ENCODE data around the gene TMC4.
"Not testable (repeated sequence)": the region's sequence is repeated elsewhere in the genome, so short reads cannot be mapped to it uniquely, and the experiment has no call there.

Gene TMC4

GRCh38 chr19:54197121-54197520 lies 24.2 kb upstream of the TMC4 start:
- peaks cover 3% of the 10 kb centered on the region for H3K36me3 ChIP-seq (ENCODE audit: control insufficient read depth, insufficient read depth, low read length)
- H3K27me3 ChIP-seq (replicated peaks; ENCODE audit: control insufficient read depth, insufficient read depth, low read length), result no peaks in the 10 kb centered on the region
- no peak for DNase-seq (ENCODE audit: extremely low read depth, insufficient read length)
- no peak for TF ChIP-seq CTCF (IDR thresholded peaks at IDR 0.05; ENCODE audit: insufficient read depth, low read length, poor library complexity, severe bottlenecking)
- no peak overlapping the region for H3K4me3 ChIP-seq (replicated peaks; ENCODE audit: low read depth, low read length)

GRCh38 chr19:54196536-54196935 lies 23.6 kb upstream of the TMC4 start:
- Histone ChIP-seq H3K4me3 (replicated peaks; ENCODE audit: low read depth, low read length) (no peak overlapping the region), H3K27me3 (replicated peaks; ENCODE audit: control insufficient read depth, insufficient read depth, low read length) (no peaks in the 10 kb centered on the region), H3K36me3 (ENCODE audit: control insufficient read depth, insufficient read depth, low read length) (peaks cover 2% of the 10 kb centered on the region)
- no peak for TF ChIP-seq CTCF (IDR thresholded peaks at IDR 0.05; ENCODE audit: insufficient read depth, low read length, poor library complexity, severe bottlenecking)
- DNase-seq (ENCODE audit: extremely low read depth, insufficient read length), result no peak

DNA sequence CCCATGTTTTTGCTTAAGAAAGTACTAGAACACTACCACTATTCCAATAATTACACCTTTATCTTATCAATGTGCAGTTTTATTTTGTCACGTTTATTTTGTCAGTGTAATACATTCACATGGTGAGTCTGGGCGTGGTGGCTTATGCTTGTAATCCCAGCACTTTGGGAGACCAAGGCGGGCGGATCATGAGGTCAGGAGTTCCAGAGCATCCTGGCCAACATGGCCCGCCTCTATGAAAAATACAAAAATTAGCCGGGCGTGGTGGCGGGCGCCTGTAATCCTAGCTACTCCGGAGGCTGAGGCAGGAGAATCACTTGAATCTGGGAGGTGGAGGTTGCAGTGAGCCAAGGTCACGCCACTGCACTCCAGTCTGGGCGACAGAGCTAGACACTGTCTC lies 21.5 kb upstream of the TMC4 start:
- not testable (repeated sequence) for DNase-seq (ENCODE audit: extremely low read depth, insufficient read length); H3K27me3 ChIP-seq (replicated peaks; ENCODE audit: control insufficient read depth, insufficient read depth, low read length); H3K36me3 ChIP-seq (ENCODE audit: control insufficient read depth, insufficient read depth, low read length); H3K4me3 ChIP-seq (replicated peaks; ENCODE audit: low read depth, low read length)

- no peaks in the 10 kb centered on the region; the same call in 1 of the 2 replicates for H3K36me3 ChIP-seq (ENCODE audit: control insufficient read depth, insufficient read depth, low read length)
- DNase-seq (ENCODE audit: extremely low read depth, insufficient read length), result no peak
- no peak for TF ChIP-seq CTCF (IDR thresholded peaks at IDR 0.05; ENCODE audit: insufficient read depth, low read length, poor library complexity, severe bottlenecking)
- no peak overlapping the region for H3K4me3 ChIP-seq (replicated peaks; ENCODE audit: low read depth, low read length)
- no peaks in the 10 kb centered on the region for H3K27me3 ChIP-seq (replicated peaks; ENCODE audit: control insufficient read depth, insufficient read depth, low read length)
Measured at GRCh38 chr19:54193011-54193410, 20.1 kb upstream of the TMC4 start.

GRCh38 chr19:54191811-54192453 lies 19.0 kb upstream of the TMC4 start:
- DNase-seq (ENCODE audit: extremely low read depth, insufficient read length), result no peak
- Histone ChIP-seq H3K27me3 (replicated peaks; ENCODE audit: control insufficient read depth, insufficient read depth, low read length) (no peaks in the 10 kb centered on the region), H3K4me3 (replicated peaks; ENCODE audit: low read depth, low read length) (peak overlapping the region; percentile 82), H3K36me3 (ENCODE audit: control insufficient read depth, insufficient read depth, low read length) (peaks cover 3% of the 10 kb centered on the region)
- TF ChIP-seq CTCF (IDR thresholded peaks at IDR 0.05; ENCODE audit: insufficient read depth, low read length, poor library complexity, severe bottlenecking), result no peak

DNA sequence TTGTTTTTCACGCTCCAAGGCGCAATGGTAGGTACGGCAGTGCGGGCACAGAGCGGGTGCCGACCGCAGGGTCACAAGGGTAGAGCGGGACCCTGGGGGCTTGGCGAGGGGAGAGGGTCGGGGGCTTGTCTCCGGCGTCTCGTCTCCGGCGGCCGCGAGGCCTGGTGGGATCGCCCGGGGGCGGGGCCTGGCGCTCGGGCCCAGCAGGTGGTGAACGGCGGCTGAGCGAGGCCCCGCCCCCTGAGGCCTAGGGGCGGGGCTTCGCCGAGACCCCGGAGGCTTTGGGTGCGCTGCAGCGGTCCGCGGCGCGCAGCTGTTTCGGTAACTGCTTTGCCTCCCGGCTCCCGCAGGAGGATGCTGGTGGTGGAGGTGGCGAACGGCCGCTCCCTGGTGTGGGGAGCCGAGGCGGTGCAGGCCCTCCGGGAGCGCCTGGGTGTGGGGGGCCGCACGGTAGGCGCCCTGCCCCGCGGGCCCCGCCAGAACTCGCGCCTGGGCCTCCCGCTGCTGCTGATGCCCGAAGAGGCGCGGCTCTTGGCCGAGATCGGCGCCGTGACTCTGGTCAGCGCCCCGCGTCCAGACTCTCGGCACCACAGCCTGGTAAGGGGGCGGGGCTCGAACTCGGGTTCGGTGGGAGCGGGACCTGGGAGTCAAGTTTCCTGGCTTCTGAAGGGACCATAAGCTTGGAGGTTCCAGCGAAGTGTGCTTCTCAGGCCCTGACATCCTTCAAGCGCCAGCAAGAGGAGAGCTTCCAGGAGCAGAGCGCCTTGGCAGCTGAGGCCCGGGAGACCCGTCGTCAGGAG lies 18.3 kb upstream of the TMC4 start, which contains the start of gene TSEN34:
TSEN34 (plus strand) TSS at position 298 of the 800 bp plus-strand sequence; CDS start at position 355, 57 bp downstream.
- Histone ChIP-seq H3K36me3 (ENCODE audit: control insufficient read depth, insufficient read depth, low read length) (peaks cover 3% of the 10 kb centered on the region), H3K27me3 (replicated peaks; ENCODE audit: control insufficient read depth, insufficient read depth, low read length) (no peaks in the 10 kb centered on the region), H3K4me3 (replicated peaks; ENCODE audit: low read depth, low read length) (peak within 1 kb of the TSS; percentile 82)
- peak; percentile 96 for DNase-seq (ENCODE audit: extremely low read depth, insufficient read length)
- TF ChIP-seq CTCF (IDR thresholded peaks at IDR 0.05; ENCODE audit: insufficient read depth, low read length, poor library complexity, severe bottlenecking), result no peak
